ENCODE data around the gene KANSL1. TPM values are rescaled to one million over a fixed set of nuclear protein-coding genes. Genes with fewer than 3 reads are reported as not detected.

Gene KANSL1
- total and polyA plus RNA-seq, 9 of the 15 experiments (the other 6 are each of a cell fraction or from before 2014, with no cell fraction given) = 3.6 to 55.4 (median 31.8) TPM

- TF ChIP-seq RREB1 (CRISPR knock-in tag; IDR thresholded peaks at IDR 0.05) = no peak
- TF ChIP-seq C11orf30 (IDR thresholded peaks at IDR 0.05; ENCODE audit: low read depth) = no peak
- peak; percentile 71; the same call in 1 of the 2 replicates for TF ChIP-seq ZSCAN32 (CRISPR knock-in tag; IDR thresholded peaks at IDR 0.05)
- no peak for TF ChIP-seq PTRF (tag; IDR thresholded peaks at IDR 0.05)
- 0 out of 2 replicates have a peak, but pooled peaks have one; percentile 4 for TF ChIP-seq PKNOX1 (IDR thresholded peaks at IDR 0.05)
- TF ChIP-seq TCF3 (CRISPR knock-in tag; IDR thresholded peaks at IDR 0.05) = 0 out of 2 replicates have a peak, but pooled peaks have one; percentile 19
- no peak for TF ChIP-seq ZNF217 (CRISPR knock-in tag; IDR thresholded peaks at IDR 0.05)
- TF ChIP-seq ZNF764 (CRISPR knock-in tag; IDR thresholded peaks at IDR 0.05; ENCODE audit: low read depth) = no peak
- TF ChIP-seq ZBTB12 (CRISPR knock-in tag; IDR thresholded peaks at IDR 0.05) = no peak
- TF ChIP-seq SIN3B (IDR thresholded peaks at IDR 0.05; ENCODE audit: low read depth) = no peak
- no peak for TF ChIP-seq TCF7L2 (IDR thresholded peaks at IDR 0.05; ENCODE audit: low read depth, low read length)
- no peak for TF ChIP-seq FOXJ3 (CRISPR knock-in tag; IDR thresholded peaks at IDR 0.05)
- 0 out of 2 replicates have a peak, but pooled peaks have one; percentile 14 for TF ChIP-seq ZEB2 (IDR thresholded peaks at IDR 0.05)
- TF ChIP-seq ZNF311 (CRISPR knock-in tag; IDR thresholded peaks at IDR 0.05) = no peak
- no peak for TF ChIP-seq HMGN3 (IDR thresholded peaks at IDR 0.05; ENCODE audit: borderline replicate concordance, extremely low read depth, insufficient read length, low read depth, low read length)
- TF ChIP-seq CBFA2T3 (IDR thresholded peaks at IDR 0.05) = no peak
- no peak for TF ChIP-seq KLF13 (tag; IDR thresholded peaks at IDR 0.05; ENCODE audit: borderline replicate concordance, low read depth)
- TF ChIP-seq ZNF212 (CRISPR knock-in tag; IDR thresholded peaks at IDR 0.05) = no peak
- TF ChIP-seq ZNF324 (CRISPR knock-in tag; IDR thresholded peaks at IDR 0.05) = no peak
- no peak for TF ChIP-seq ZNF507 (tag; conservative IDR thresholded peaks at IDR 0.05)
- TF ChIP-seq ZNF143 (CRISPR knock-in tag; IDR thresholded peaks at IDR 0.05) = no peak
- no peak for TF ChIP-seq NR2C1 (IDR thresholded peaks at IDR 0.05)
- no peak for TF ChIP-seq NR2C1 (tag; IDR thresholded peaks at IDR 0.05)
Measured at GRCh38 chr17:46178550-46179214, 14.5 kb downstream of the KANSL1 start (continued).

Data from K562 (cell line).